Measurements from ENCODE around the gene CIART.
"Not testable (repeated sequence)": the region's sequence is repeated elsewhere in the genome, so short reads cannot be mapped to it uniquely, and the experiment has no call there.

Gene CIART

GRCh38 chr1:150281758-150282557, at the start of gene CIART:
CIART (plus strand) TSS chr1:150282554; CDS start chr1:150283268, 714 bp downstream.
- FAIRE-seq (peak; percentile 59), DNase-seq (ENCODE audit: low spot score) (no peak)

- not testable (repeated sequence) for DNase-seq (ENCODE audit: low spot score); FAIRE-seq
Measured at GRCh38 chr1:150232921-150233320, 49.4 kb upstream of the CIART start.

GRCh38 chr1:150233359-150234308, 48.7 kb upstream of the CIART start:
- DNase-seq (ENCODE audit: low spot score) (no peak), FAIRE-seq (no peak)

GRCh38 chr1:150234309-150234565, 48.1 kb upstream of the CIART start:
- peak; percentile 29 for DNase-seq (ENCODE audit: low spot score)
- no peak for FAIRE-seq

GRCh38 chr1:150234566-150235293, 47.6 kb upstream of the CIART start:
- FAIRE-seq (no peak), DNase-seq (ENCODE audit: low spot score) (peak; percentile 81)

GRCh38 chr1:150235294-150235851, 47.0 kb upstream of the CIART start:
- FAIRE-seq (no peak), DNase-seq (ENCODE audit: low spot score) (peak; percentile 21)

GRCh38 chr1:150235852-150236613, 46.3 kb upstream of the CIART start, which contains the start of gene ANP32E:
ANP32E (minus strand) TSS chr1:150236112; CDS start chr1:150235786, 326 bp downstream.
- DNase-seq (ENCODE audit: low spot score) (peak; percentile 98), FAIRE-seq (no peak)

- DNase-seq (ENCODE audit: low spot score) = no peak
- FAIRE-seq = no peak
Measured at GRCh38 chr1:150236614-150237100, 45.7 kb upstream of the CIART start.

- FAIRE-seq; DNase-seq (ENCODE audit: low spot score): not testable (repeated sequence)
Measured at GRCh38 chr1:150237176-150237575, 45.2 kb upstream of the CIART start.

- no peak for DNase-seq (ENCODE audit: low spot score)
- FAIRE-seq = no peak
Measured at GRCh38 chr1:150237746-150238145, 44.6 kb upstream of the CIART start.

- FAIRE-seq (no peak), DNase-seq (ENCODE audit: low spot score) (no peak)
Measured at GRCh38 chr1:150243003-150243402, 39.4 kb upstream of the CIART start.

GRCh38 chr1:150249936-150250335, 32.4 kb upstream of the CIART start:
- no peak for DNase-seq (ENCODE audit: low spot score)
- FAIRE-seq = no peak

GRCh38 chr1:150256198-150256553, 26.2 kb upstream of the CIART start:
- DNase-seq (ENCODE audit: low spot score) (no peak), FAIRE-seq (no peak)

GRCh38 chr1:150256554-150257341, 25.6 kb upstream of the CIART start:
- FAIRE-seq (no peak), DNase-seq (ENCODE audit: low spot score) (no peak)

GRCh38 chr1:150257624-150258585, 24.4 kb upstream of the CIART start, which contains the start of gene CA14:
CA14 (plus strand) TSS chr1:150257774; CDS start chr1:150258129, 355 bp downstream.
- DNase-seq (ENCODE audit: low spot score) (no peak), FAIRE-seq (no peak)

GRCh38 chr1:150259217-150259616, 23.1 kb upstream of the CIART start:
- DNase-seq (ENCODE audit: low spot score) (no peak), FAIRE-seq (no peak)

GRCh38 chr1:150259758-150260669, 22.3 kb upstream of the CIART start:
- DNase-seq (ENCODE audit: low spot score) (peak; percentile 32), FAIRE-seq (no peak)

Measured in urothelium cell line (cell line).